Stomach (tissue), 9 donors: ENCODE results near the gene RFXAP. TPM values are rescaled to one million over a fixed set of nuclear protein-coding genes. Genes with fewer than 3 reads are reported as not detected.

Experiments used
- DNase-seq, 2 donors: peaks; one replicate each; pipeline versions ENCODE4 v3.0.0 to v3.0.0-alpha.2; 2013 to 2019
- H3K27ac ChIP-seq, 5 donors: fragments of 200-600 bp in 4 of 5; sonication (generic) in 4 of 5; one replicate each; pipeline ENCODE4 v1.5.1; 2013 to 2019; ENCODE audit warnings: mild to moderate bottlenecking in 1 of 5, moderate library complexity in 1 of 5
- H3K27me3 ChIP-seq, 3 donors: fragments of 200-600 bp; sonication (generic); one replicate each; pipeline ENCODE4 v1.5.1; 2017 to 2019; ENCODE audit warnings: mixed run types in 1 of 3
- H3K36me3 ChIP-seq, 4 donors: fragments of 200-600 bp; sonication (generic); 1 replicate in 3 of 4; 2 replicates in 1 of 4; pipeline ENCODE4 v1.5.1; 2016 to 2019
- H3K4me1 ChIP-seq, 4 donors: fragments of 200-600 bp; sonication (generic); one replicate each; pipeline ENCODE4 v1.5.1; 2016 to 2019
- H3K4me3 ChIP-seq, 4 donors: fragments of 200-600 bp; sonication (generic) in 3 of 4; one replicate each; pipeline ENCODE4 v1.5.1; 2016 to 2019; ENCODE audit warnings: mild to moderate bottlenecking in 1 of 4
- H3K9me3 ChIP-seq, 4 donors: fragments of 200-600 bp; sonication (generic); one replicate each; pipeline ENCODE4 v1.5.1; 2016 to 2019
- CTCF ChIP-seq, 7 experiments: fragments of 450-650 bp in 4 of 7; fragments of 200-600 bp in 3 of 7; sonication (generic) in 3 of 7; IDR thresholded peaks; one replicate each; pipeline ENCODE4 v1.5.1; 2016 to 2019; ENCODE audit warnings: antibody characterized with exemption in 7 of 7, control low read depth in 2 of 7, mild to moderate bottlenecking in 1 of 7
- EP300 ChIP-seq: sonication (generic); formaldehyde crosslinking; IDR thresholded peaks from one replicate; pipeline ENCODE4 v1.6.1; 2017; ENCODE audit warnings: antibody characterized with exemption
- POLR2A ChIP-seq, 4 donors: fragments of 450-650 bp; IDR thresholded peaks; one replicate each; pipeline ENCODE4 v1.6.1; 2016; ENCODE audit warnings: antibody characterized with exemption in 4 of 4, control low read depth in 2 of 4, mild to moderate bottlenecking in 1 of 4, moderate library complexity in 1 of 4
- POLR2AphosphoS5 ChIP-seq, 3 donors: sonication (generic); formaldehyde crosslinking; IDR thresholded peaks; one replicate each; pipeline ENCODE4 v1.6.1; 2016; ENCODE audit warnings: antibody characterized with exemption in 3 of 3
- WGBS, 5 donors: extraction: QIAGEN DNeasy Blood & Tissue Kit in 3 of 5; methylation state at CpG; one replicate each; pipeline versions ENCODE4 v1.1.5 to v1.1.7; 2013 to 2018; 5-methylcytosine and 5-hydroxymethylcytosine counted together
- intact Hi-C: fragments of 100-400 bp; cut with DNase I; formaldehyde crosslinking; loops from one replicate; pipeline ENCODE4 v1.15.1; 2023; ENCODE audit warnings: low total_unique reads
- polyA plus RNA-seq, 3 donors: library from polyadenylated mRNA; stranded (reverse); fragments of 200-250 nt; gene quantifications; one replicate each; pipeline ENCODE4 v1.2.3, GENCODE V29; 2013
- total RNA-seq, 5 donors: library from RNA; depleted of rRNA; stranded (reverse); fragments of >200 nt; gene quantifications; one replicate each; pipeline versions ENCODE4 v1.1.0 to v1.2.3, GENCODE V29; 2014 to 2016
- donor health status: healthy with polysubstance abuse.
- donor health status: Bipolar disorder and iron deficiency.
- donor health status: healthy.

The RFXAP gene
- total and polyA plus RNA-seq, 8 donors, result 1.2 to 12.3 (median 2.1) TPM; not detected in 1

DNA sequence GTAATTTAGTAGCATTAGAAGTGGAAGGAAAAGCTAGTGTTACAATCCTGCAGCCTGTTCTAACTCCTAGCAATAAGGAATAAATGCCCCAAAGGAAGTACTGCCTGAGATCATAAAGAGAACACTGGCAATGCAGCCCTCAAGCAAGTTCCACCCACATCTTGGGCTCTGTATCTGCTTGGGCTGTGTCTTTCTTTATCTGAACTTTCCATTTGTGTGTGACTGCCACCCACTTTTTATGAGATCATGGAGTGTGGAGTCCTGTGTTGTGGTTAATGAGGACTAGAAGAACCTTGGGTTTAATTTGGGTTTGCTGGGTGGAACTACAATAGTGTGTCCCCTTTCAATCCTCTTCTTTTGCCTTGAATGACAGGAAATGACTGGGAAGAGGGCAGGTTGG is 38.2 kb downstream of the RFXAP start:
- intact Hi-C loops, result loop anchor here (5.0 kb wide), 1 partner anchor 125 kb away; no protein-coding TSS in a partner anchor

GRCh38 chr13:36858290-36858689 is 39.3 kb downstream of the RFXAP start:
- no peaks in the 10 kb centered on the region for H3K4me1 ChIP-seq
- H3K27me3 ChIP-seq, result no peaks in the 10 kb centered on the region
- H3K27ac ChIP-seq, result no peak overlapping the region
- intact Hi-C loops, result loop anchor here (5.0 kb wide), 1 partner anchor 124 kb away; no protein-coding TSS in a partner anchor
- H3K36me3 ChIP-seq, result peaks cover 0 to 12% (median 6%) of the 10 kb centered on the region in 4 donors
- WGBS, 5 donors, result 21 to 45% (median 33%) methylated on average over 3 of the region's 3 CpGs
- H3K4me3 ChIP-seq, result no peak overlapping the region
- peak in 5 of 7 experiments; percentile 18 to 53 (median 36) for TF ChIP-seq CTCF (IDR thresholded peaks at IDR 0.05)
- TF ChIP-seq POLR2A (IDR thresholded peaks at IDR 0.05), result no peak
- H3K9me3 ChIP-seq, result no peaks in the 10 kb centered on the region
- peak in 1 of 2 donors; percentile 76 for DNase-seq

More for the DNA sequence above, 38.2 kb downstream of the RFXAP start:
- H3K36me3 ChIP-seq, result peaks cover 0 to 22% (median 11%) of the 10 kb centered on the region in 4 donors
- TF ChIP-seq EP300 (no peak), POLR2A (IDR thresholded peaks at IDR 0.05) (no peak), POLR2AphosphoS5 (IDR thresholded peaks at IDR 0.05) (no peak), CTCF (IDR thresholded peaks at IDR 0.05) (no peak)
- H3K9me3 ChIP-seq, result no peaks in the 10 kb centered on the region
- no peaks in the 10 kb centered on the region for H3K4me1 ChIP-seq
- no peak overlapping the region for H3K27ac ChIP-seq
- no peak for DNase-seq
- H3K27me3 ChIP-seq, result no peaks in the 10 kb centered on the region
- H3K4me3 ChIP-seq, result no peak overlapping the region

- DNase-seq, result no peak
- H3K36me3 ChIP-seq, result peaks cover 0 to 14% (median 10%) of the 10 kb centered on the region in 4 donors
- TF ChIP-seq POLR2AphosphoS5 (IDR thresholded peaks at IDR 0.05) (no peak), POLR2A (IDR thresholded peaks at IDR 0.05) (no peak), CTCF (IDR thresholded peaks at IDR 0.05) (no peak), EP300 (no peak)
- H3K4me3 ChIP-seq, result no peak overlapping the region
- WGBS, 5 donors, result 75 to 93% (median 90%) methylated on average over 4 of the region's 4 CpGs
- H3K27me3 ChIP-seq, result no peaks in the 10 kb centered on the region
- H3K27ac ChIP-seq, result no peak overlapping the region
- no peaks in the 10 kb centered on the region for H3K4me1 ChIP-seq
- intact Hi-C loops, result loop anchor here (5.0 kb wide), 1 partner anchor 123 kb away; no protein-coding TSS in a partner anchor
- no peaks in the 10 kb centered on the region for H3K9me3 ChIP-seq
Observed at GRCh38 chr13:36859259-36859658, 40.2 kb downstream of the RFXAP start.

DNA sequence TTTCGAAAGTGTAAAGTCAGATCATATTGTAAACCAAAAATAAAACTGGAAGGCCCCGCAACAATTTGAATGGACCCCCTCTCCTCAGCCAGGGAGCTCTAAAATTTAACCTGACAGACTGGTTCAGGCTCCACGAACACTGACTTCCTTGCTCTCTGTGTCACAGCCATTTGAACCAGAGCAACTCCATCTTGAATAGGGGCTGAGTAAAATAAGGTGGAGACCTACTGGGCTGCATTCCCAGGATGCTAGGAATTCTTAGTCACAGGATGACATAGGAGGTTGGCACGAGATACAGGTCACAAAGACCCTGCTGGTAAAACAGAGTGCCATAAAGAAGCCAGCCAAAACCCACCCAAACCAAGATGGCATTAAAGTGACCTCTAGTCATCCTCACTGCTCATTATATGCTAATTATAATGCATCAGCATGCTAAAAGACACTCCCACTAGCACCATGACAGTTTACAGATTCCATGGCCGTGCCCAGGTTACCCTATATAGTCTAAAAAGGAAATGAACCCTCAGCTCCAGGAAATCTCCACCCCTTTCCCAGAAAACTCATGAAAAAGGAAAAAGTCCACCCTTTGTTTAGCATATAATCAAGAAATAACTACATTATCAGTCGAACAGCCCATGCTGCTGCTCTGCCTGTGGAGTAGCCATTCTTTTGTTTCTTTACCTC is 43.1 kb downstream of the RFXAP start:
- no peaks in the 10 kb centered on the region for H3K27me3 ChIP-seq
- no peak overlapping the region for H3K4me3 ChIP-seq
- no peak overlapping the region for H3K27ac ChIP-seq
- peaks cover 0 to 27% (median 22%) of the 10 kb centered on the region in 4 donors for H3K36me3 ChIP-seq
- intact Hi-C loops, result no loop called here
- 69 to 79% (median 76%) methylated on average over 6 of the region's 6 CpGs for WGBS, 5 donors
- no peak for DNase-seq
- no peaks in the 10 kb centered on the region for H3K4me1 ChIP-seq
- H3K9me3 ChIP-seq, result no peaks in the 10 kb centered on the region
- TF ChIP-seq POLR2A (IDR thresholded peaks at IDR 0.05) (no peak), POLR2AphosphoS5 (IDR thresholded peaks at IDR 0.05) (no peak), EP300 (no peak), CTCF (IDR thresholded peaks at IDR 0.05) (no peak)
